Measurements from ENCODE around the gene TEF.

Gene TEF

GRCh38 chr22:41381329-41382097 is at the start of gene TEF:
Gene TEF (plus strand): TSS chr22:41381942. CDS start chr22:41382045, 103 bp downstream.
- H3K4me3 ChIP-seq (ENCODE audit: low read depth, low read length), result peak within 1 kb of the TSS; percentile 61

DNA sequence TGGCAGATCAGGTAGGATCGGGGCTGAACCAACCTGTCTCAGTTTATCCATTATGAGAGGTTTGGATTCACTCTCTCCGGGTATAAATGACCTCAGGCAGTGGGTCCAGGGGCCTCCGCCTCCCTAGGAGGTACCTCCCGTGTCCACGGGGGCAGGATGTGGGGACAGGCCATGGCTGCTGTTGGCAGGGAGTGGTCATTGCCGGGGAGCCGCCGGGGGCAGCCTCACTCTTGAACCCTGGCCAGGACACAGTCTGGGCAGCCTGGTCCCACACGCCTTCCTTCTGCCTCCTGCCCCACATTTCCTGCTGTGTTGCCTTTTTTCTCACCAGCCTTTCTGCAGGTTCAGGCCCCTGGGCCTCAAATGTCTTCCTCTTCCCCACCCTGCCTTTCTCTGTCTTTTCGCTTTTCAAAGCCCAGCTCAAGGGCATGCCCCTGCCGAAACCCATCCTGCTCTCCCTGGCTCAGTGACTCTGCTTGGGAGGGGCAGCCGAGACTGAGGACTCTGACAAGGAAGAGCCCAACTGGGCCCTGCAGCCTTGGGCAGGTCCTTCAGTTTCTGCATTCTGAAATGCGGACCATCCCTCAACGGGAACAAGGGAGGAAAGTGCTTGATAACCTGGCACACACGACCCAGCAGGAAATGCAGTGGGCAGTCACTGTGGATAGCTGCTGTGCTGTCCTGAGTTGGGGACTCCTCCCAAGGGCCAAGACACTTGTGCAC is 49.4 kb upstream of the TEF start:
- H3K4me3 ChIP-seq (ENCODE audit: low read depth, low read length), result no peak overlapping the region

DNA sequence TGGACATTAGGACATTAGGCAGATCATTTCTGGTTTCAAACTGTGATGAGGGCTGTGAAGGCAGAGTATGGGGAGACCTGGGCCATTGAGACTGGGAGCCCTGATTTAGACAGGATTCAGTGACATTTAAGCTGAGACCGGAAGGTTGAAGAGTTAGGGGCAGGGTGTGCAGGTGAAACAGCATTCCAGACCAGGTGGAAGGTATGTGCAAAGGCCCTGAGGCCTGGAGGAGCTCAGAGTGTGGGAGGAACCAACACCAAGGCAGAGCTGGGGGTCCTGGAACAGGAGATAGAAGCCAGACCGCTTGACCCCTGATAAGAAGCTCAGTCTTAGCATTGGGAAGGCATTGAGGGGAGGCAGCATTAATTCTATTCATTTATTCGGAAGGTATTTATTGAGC is 47.9 kb upstream of the TEF start:
- no peak overlapping the region for H3K4me3 ChIP-seq (ENCODE audit: low read depth, low read length)

DNA sequence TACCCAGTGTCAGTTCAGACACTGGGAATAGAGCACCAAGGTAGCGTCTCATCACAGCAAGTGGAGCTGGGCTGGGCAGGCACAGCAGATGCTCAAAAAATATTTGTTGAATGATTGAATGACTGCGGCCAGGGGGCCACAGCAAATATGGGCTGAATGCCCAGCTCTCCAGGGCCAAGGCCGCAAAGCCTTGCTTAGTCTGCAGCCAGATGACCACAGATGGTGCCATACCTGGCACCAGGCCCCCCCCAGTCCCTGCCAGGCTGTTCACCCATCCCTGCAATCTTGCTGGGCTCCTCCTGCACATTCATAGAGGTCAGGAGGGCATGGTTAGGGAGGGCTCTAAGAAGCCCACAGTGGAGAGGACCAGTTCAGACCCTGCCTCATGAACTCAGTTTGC is 47.5 kb upstream of the TEF start:
- H3K4me3 ChIP-seq (ENCODE audit: low read depth, low read length), result no peak overlapping the region

DNA sequence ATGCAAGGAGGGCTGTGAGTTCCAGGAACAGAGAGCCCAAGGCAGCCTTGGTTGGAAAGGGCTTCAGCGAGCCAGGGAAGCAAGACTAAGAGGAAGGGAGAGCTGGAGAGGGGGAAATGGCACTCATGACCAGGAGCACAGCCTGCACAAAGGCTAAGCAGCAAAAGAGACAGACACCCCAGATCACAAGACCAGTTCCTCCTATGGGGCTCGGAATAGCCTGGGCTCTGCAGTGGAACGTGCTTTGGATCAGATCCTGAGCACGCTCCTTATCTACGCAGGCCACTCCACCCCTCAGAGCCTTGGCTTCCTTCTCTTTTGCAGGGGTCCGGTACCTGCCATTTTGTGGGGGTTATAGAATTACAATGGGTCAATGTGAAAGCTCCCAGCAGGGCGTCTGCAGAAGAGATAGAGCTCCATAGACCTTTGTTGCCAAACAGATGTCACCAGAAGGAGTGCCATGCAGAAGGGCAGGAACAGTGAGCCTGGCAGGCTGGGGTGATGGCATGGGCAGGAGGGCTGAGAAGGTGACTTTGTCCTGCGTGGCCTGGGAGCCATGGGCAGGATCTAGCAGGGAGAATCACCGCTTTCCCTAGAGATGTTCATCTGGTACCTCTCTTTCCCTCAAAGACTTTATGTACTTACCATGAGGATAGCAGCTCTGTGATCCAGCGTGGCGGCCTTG is 46.6 kb upstream of the TEF start:
- no peak overlapping the region for H3K4me3 ChIP-seq (ENCODE audit: low read depth, low read length)

GRCh38 chr22:41338614-41339212 is 43.0 kb upstream of the TEF start:
- no peak overlapping the region for H3K4me3 ChIP-seq (ENCODE audit: low read depth, low read length)

GRCh38 chr22:41339823-41340222 is 41.9 kb upstream of the TEF start:
- H3K4me3 ChIP-seq (ENCODE audit: low read depth, low read length), result no peak overlapping the region

- no peak overlapping the region for H3K4me3 ChIP-seq (ENCODE audit: low read depth, low read length)
These were observed 41.4 kb upstream of the TEF start for GRCh38 chr22:41340357-41340756.

- H3K4me3 ChIP-seq (ENCODE audit: low read depth, low read length), result no peak overlapping the region
These were observed 40.7 kb upstream of the TEF start for GRCh38 chr22:41341012-41341411.

GRCh38 chr22:41341990-41342389 is 39.8 kb upstream of the TEF start:
- no peak overlapping the region for H3K4me3 ChIP-seq (ENCODE audit: low read depth, low read length)

DNA sequence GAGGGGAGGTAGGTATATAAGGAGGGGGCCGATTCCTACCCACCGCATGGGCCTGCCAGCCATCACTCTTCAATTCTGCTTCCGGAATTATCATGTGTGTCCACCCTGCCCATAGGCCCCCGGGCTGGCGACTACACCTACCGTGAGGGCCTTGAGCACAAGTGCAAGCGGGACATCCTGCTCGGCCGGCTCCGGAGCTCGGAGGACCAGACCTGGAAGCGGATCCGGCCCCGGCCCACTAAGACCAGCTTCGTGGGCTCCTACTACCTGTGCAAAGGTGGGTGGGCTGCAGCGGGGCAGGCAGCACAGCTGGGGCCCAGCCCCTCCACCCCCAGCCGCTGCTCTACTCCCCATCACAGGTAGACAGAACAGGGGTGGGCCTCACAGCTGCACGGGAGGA is 38.4 kb upstream of the TEF start:
- H3K4me3 ChIP-seq (ENCODE audit: low read depth, low read length), result no peak overlapping the region

- H3K4me3 ChIP-seq (ENCODE audit: low read depth, low read length), result no peak overlapping the region
These were observed 38.0 kb upstream of the TEF start for GRCh38 chr22:41343717-41344116.

- no peak overlapping the region for H3K4me3 ChIP-seq (ENCODE audit: low read depth, low read length)
These were observed 37.5 kb upstream of the TEF start for GRCh38 chr22:41344189-41344788.

GRCh38 chr22:41345807-41346335 is 35.9 kb upstream of the TEF start:
- H3K4me3 ChIP-seq (ENCODE audit: low read depth, low read length), result no peak overlapping the region

DNA sequence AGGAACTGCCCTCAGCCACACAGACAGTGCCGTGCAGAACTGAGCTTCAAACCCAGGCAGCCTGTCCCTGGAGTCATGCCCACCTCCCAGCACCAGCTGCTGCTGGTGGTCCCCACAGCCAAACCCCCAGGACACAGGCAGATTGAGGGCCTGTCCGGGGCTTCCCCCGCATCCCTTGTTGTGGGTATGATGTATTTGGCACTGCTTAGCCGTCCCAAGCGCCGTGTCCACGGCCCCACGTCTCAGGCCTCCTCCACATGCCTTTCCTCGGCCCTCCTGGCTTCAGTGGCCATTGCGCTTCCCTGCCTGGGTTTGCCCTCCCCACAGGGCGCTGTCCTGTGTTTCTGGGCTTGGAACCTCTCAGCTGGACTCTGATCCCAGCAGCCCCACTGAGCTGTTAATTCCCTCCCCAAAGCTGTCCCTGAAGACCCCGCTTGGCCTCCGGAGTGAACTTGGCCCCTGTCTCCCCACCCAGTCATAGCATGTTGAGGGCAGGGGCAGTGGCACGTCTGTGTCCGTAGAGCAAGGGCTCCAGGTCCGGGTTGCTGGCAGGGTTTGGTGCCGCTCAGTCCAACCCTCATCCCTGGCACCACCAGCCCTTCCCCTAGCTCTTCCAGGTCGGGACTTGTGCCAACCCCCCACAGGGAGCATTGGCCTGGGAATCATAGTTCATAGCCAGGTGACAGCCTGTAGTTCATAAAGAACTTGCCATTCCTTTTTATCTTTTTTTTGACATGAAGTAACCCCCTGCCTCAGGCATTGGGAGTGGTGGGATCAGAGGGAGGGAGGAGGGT is 34.5 kb upstream of the TEF start:
- no peak overlapping the region for H3K4me3 ChIP-seq (ENCODE audit: low read depth, low read length)

DNA sequence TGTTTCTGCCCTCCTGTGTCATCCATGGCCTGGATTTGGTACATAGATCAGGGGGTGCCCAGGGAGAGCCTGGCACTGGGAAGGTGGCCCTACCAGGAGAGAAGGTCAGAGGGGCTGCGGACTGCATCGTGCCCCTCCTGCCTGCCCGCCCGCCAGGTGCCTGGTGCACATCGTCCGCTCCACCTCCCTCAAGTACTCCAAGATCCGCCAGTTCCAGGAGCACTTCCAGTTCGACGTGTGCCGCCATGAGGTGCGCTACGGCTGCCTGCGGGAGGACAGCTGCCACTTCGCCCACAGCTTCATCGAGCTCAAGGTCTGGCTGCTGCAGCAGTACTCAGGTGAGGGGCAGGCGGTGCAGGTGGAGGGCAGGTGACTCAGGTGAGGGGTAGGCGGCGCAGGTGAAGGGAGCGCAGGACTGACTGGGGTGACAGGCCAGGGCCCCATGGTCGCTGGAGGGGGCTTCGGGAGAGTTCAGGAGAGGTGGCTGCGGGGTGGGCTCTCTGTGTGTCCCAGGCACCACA is 32.7 kb upstream of the TEF start:
- no peak overlapping the region for H3K4me3 ChIP-seq (ENCODE audit: low read depth, low read length)

GRCh38 chr22:41350087-41350486 is 31.7 kb upstream of the TEF start:
- no peak overlapping the region for H3K4me3 ChIP-seq (ENCODE audit: low read depth, low read length)

- H3K4me3 ChIP-seq (ENCODE audit: low read depth, low read length), result no peak overlapping the region
These were observed 30.7 kb upstream of the TEF start for GRCh38 chr22:41351011-41351410.

DNA sequence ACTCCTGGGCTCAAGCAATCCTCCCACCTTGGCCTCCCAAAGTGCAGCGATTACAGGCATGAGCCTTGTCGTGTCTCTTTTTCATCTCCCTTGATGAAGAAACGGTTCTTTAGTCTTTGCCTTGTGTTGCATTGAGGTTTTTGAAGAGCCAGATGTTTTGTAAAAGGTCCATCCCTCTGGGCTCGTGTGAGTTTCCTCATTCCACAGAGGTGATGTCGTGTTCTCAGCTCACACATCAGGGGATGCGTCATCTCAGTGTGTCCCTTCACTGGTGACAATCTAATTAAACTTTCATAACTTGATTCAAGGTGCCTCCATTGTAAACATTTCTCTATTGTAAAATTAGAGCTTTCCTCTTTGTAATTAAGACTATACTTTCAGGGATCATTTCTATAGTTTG is 29.7 kb upstream of the TEF start:
- H3K4me3 ChIP-seq (ENCODE audit: low read depth, low read length), result no peak overlapping the region
